Mesenchymal stem cell (in vitro differentiated cells and primary cell): ENCODE data around the gene CBLN2.

Experiments
- DNase-seq: peaks from one replicate; pipeline ENCODE4 v3.0.0-alpha.2; 2013
- H2AFZ ChIP-seq: one replicate; pipeline ENCODE4 v1.6.1; 2013; ENCODE audit warnings: low read depth, mild to moderate bottlenecking, control low read depth, inconsistent platforms, low read length, moderate library complexity
- H2AK5ac ChIP-seq: 2 replicates; pipeline ENCODE4 v1.6.1; 2013; ENCODE audit warnings: low read length, moderate library complexity, mild to moderate bottlenecking, inconsistent platforms; ENCODE audit not compliant: severe bottlenecking
- H2BK120ac ChIP-seq: one replicate; pipeline ENCODE4 v1.6.1; 2013; ENCODE audit warnings: low read depth, mild to moderate bottlenecking, inconsistent platforms, low read length, moderate library complexity
- H2BK12ac ChIP-seq, 2 experiments: one replicate each; pipeline ENCODE4 v1.6.1; 2013; ENCODE audit warnings: inconsistent platforms in 2 of 2, low read length in 2 of 2, mild to moderate bottlenecking in 2 of 2, moderate library complexity in 2 of 2, control low read depth in 1 of 2
- H2BK15ac ChIP-seq: one replicate; pipeline ENCODE4 v1.6.1; 2013; ENCODE audit warnings: mild to moderate bottlenecking, low read depth, inconsistent platforms; ENCODE audit not compliant: poor library complexity, severe bottlenecking
- H2BK5ac ChIP-seq: 2 replicates; pipeline ENCODE4 v1.6.1; 2013; ENCODE audit warnings: low read depth, mild to moderate bottlenecking, low read length, control low read depth, inconsistent platforms; ENCODE audit not compliant: poor library complexity, severe bottlenecking
- H3K14ac ChIP-seq, 2 experiments: one replicate each; pipeline ENCODE4 v1.6.1; 2013; ENCODE audit warnings: inconsistent platforms in 2 of 2, low read length in 2 of 2, control low read depth in 1 of 2, mild to moderate bottlenecking in 1 of 2, moderate library complexity in 1 of 2
- H3K18ac ChIP-seq, 2 experiments: one replicate each; pipeline ENCODE4 v1.6.1; 2013; ENCODE audit warnings: inconsistent platforms in 2 of 2, low read length in 2 of 2, control low read depth in 1 of 2, low read depth in 1 of 2, mild to moderate bottlenecking in 1 of 2
- H3K23ac ChIP-seq, 2 experiments: one replicate each; pipeline ENCODE4 v1.6.1; 2013; ENCODE audit warnings: inconsistent platforms in 2 of 2, low read length in 2 of 2, mild to moderate bottlenecking in 2 of 2, moderate library complexity in 2 of 2, control low read depth in 1 of 2
- H3K27ac ChIP-seq: 2 replicates; pipeline ENCODE4 v1.5.1; 2013; ENCODE audit warnings: mild to moderate bottlenecking, moderate library complexity, low read length, control low read depth, inconsistent platforms; ENCODE audit not compliant: poor library complexity, severe bottlenecking
- H3K27me3 ChIP-seq, 2 experiments: 2 replicates each; pipeline versions ENCODE4 v1.6.1 to v1.7.0; 2013; ENCODE audit warnings: low read length in 2 of 2, mild to moderate bottlenecking in 2 of 2, moderate library complexity in 2 of 2, control low read depth in 1 of 2, inconsistent platforms in 1 of 2; ENCODE audit not compliant: control insufficient read depth in 1 of 2, insufficient read depth in 1 of 2
- H3K36me3 ChIP-seq, 2 experiments: 2 replicates each; pipeline versions ENCODE4 v1.6.1 to v1.7.0; 2013; ENCODE audit warnings: low read length in 2 of 2, control low read depth in 1 of 2, inconsistent platforms in 1 of 2, low read depth in 1 of 2, mild to moderate bottlenecking in 1 of 2; ENCODE audit not compliant: insufficient read depth in 2 of 2, control insufficient read depth in 1 of 2
- H3K4ac ChIP-seq, 2 experiments: one replicate each; pipeline ENCODE4 v1.6.1; 2013; ENCODE audit warnings: inconsistent platforms in 2 of 2, low read length in 2 of 2, mild to moderate bottlenecking in 2 of 2, moderate library complexity in 2 of 2, control low read depth in 1 of 2, low read depth in 1 of 2
- H3K4me1 ChIP-seq: 2 replicates; pipeline ENCODE4 v1.6.1; 2013; ENCODE audit warnings: low read depth, low read length, control low read depth; ENCODE audit not compliant: control insufficient read depth, insufficient read depth
- H3K4me2 ChIP-seq: 2 replicates; pipeline ENCODE4 v1.6.1; 2013; ENCODE audit warnings: low read length, mild to moderate bottlenecking, inconsistent platforms; ENCODE audit not compliant: poor library complexity, severe bottlenecking
- H3K4me3 ChIP-seq, 2 experiments: 2 replicates each; pipeline versions ENCODE4 v1.5.1 to v1.7.0; 2013; ENCODE audit warnings: low read length in 2 of 2, mild to moderate bottlenecking in 2 of 2, control low read depth in 1 of 2, low read depth in 1 of 2; ENCODE audit not compliant: insufficient read depth in 1 of 2
- H3K79me1 ChIP-seq: replicated peaks from 2 replicates; pipeline ENCODE4 v1.6.1; 2013; ENCODE audit warnings: mild to moderate bottlenecking, control low read depth, low read length, inconsistent platforms; ENCODE audit not compliant: poor library complexity, severe bottlenecking
- H3K9ac ChIP-seq: 2 replicates; pipeline ENCODE4 v1.7.0; 2013; ENCODE audit warnings: mild to moderate bottlenecking, low read length, moderate library complexity
- H3K9me3 ChIP-seq: 2 replicates; pipeline ENCODE4 v1.7.0; 2013; ENCODE audit warnings: mild to moderate bottlenecking, low read length; ENCODE audit not compliant: control insufficient read depth
- H4K8ac ChIP-seq: one replicate; pipeline ENCODE4 v1.6.1; 2013; ENCODE audit warnings: inconsistent platforms, mild to moderate bottlenecking, low read length, moderate library complexity
- H4K91ac ChIP-seq: one replicate; pipeline ENCODE4 v1.6.1; 2013; ENCODE audit warnings: mild to moderate bottlenecking, low read length, inconsistent platforms
- WGBS: methylation state at CpG from one replicate; pipeline ENCODE4 v1.1.7; 2013; ENCODE audit warnings: mixed read lengths; 5-methylcytosine and 5-hydroxymethylcytosine counted together

CBLN2 gene

GRCh38 chr18:72543357-72544055 is 636 bp downstream of the CBLN2 start:
- H4K8ac ChIP-seq = no peak overlapping the region
- H3K4me3 ChIP-seq = peak overlapping the region in 1 of 2 experiments; percentile 43
- H2BK5ac ChIP-seq = no peak overlapping the region
- no peak overlapping the region for H2AK5ac ChIP-seq
- no peak overlapping the region for H3K14ac ChIP-seq
- WGBS = 20% methylated on average over 57 of the region's 73 CpGs
- no peak overlapping the region for H2AFZ ChIP-seq
- H3K36me3 ChIP-seq = no peaks in the 10 kb centered on the region
- no peak overlapping the region for H3K18ac ChIP-seq
- no peaks in the 10 kb centered on the region for H3K9me3 ChIP-seq
- peak overlapping the region; percentile 82 for H3K4me2 ChIP-seq
- peaks cover 14% of the 10 kb centered on the region for H3K4me1 ChIP-seq
- H3K4ac ChIP-seq = no peak overlapping the region
- no peak for DNase-seq
- H3K9ac ChIP-seq = no peak overlapping the region
- H3K79me1 ChIP-seq = no peaks in the 10 kb centered on the region
- no peak overlapping the region for H2BK120ac ChIP-seq
- no peak overlapping the region for H3K23ac ChIP-seq
- H4K91ac ChIP-seq = no peak overlapping the region
- H2BK12ac ChIP-seq = no peak overlapping the region
- H3K27ac ChIP-seq = no peak overlapping the region
- peaks cover 32 to 54% of the 10 kb centered on the region in 2 experiments for H3K27me3 ChIP-seq
- H2BK15ac ChIP-seq = no peak overlapping the region

GRCh38 chr18:72542984-72543356 is 1.2 kb downstream of the CBLN2 start:
- H3K4me1 ChIP-seq = peaks cover 14% of the 10 kb centered on the region
- H2BK120ac ChIP-seq = no peak overlapping the region
- H2BK12ac ChIP-seq = no peak overlapping the region
- peaks cover 32 to 59% of the 10 kb centered on the region in 2 experiments for H3K27me3 ChIP-seq
- H3K4me2 ChIP-seq = no peak overlapping the region
- H2AK5ac ChIP-seq = no peak overlapping the region
- no peak overlapping the region for H2BK5ac ChIP-seq
- H3K4me3 ChIP-seq = no peak overlapping the region
- H3K9ac ChIP-seq = no peak overlapping the region
- H2AFZ ChIP-seq = no peak overlapping the region
- no peak overlapping the region for H3K23ac ChIP-seq
- H2BK15ac ChIP-seq = no peak overlapping the region
- DNase-seq = no peak
- no peak overlapping the region for H3K27ac ChIP-seq
- 39% methylated on average over 20 of the region's 20 CpGs for WGBS
- no peak overlapping the region for H4K8ac ChIP-seq
- H4K91ac ChIP-seq = no peak overlapping the region
- H3K79me1 ChIP-seq = no peaks in the 10 kb centered on the region
- H3K9me3 ChIP-seq = no peaks in the 10 kb centered on the region
- H3K14ac ChIP-seq = no peak overlapping the region
- H3K4ac ChIP-seq = no peak overlapping the region
- no peaks in the 10 kb centered on the region for H3K36me3 ChIP-seq
- no peak overlapping the region for H3K18ac ChIP-seq

DNA sequence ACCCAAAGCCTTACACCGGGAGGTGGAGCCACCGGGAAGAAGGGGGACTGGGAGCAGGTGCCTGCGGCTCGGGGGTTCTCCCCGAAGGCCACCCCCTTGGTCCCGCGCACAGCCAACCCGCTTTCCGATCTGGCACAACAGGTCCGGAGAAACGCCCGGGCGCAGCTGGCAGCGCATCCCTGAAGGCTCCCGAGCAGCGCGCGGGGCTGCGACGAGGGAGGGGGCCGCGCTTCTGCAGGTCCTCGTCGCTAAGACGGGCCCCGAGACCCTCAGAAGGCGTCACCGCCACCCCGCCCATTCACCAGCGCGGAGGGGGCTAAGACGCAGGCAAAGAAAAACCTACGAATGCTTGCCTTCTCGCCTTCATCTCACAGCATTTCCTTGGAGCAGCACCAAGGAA is 1.8 kb downstream of the CBLN2 start:
- 44% methylated on average over 33 of the region's 34 CpGs for WGBS

DNA sequence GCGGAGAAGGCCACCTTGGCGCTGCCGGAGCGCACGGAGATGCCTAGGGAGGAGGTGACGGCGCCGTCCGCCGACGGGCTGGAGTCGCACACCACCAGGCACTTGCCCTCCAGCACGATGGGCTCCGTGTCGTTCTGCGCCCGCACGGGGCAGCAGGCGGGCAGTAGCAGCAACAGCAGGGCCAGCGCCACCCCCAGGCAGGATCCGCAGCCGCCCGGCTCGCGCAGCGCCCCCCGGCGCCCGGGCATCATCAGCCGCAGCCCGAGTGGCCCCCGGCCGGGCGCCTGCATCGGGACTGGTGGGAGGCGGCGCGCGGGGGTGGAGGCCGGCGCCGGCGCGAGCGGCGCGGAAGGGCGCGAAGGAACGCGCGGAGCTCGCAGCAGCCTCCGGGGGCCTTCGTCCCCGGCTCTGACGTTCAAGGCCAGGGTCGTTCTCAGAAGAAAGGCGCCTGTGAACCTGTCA is 2.2 kb downstream of the CBLN2 start:
- H2AFZ ChIP-seq = no peak overlapping the region
- no peaks in the 10 kb centered on the region for H3K79me1 ChIP-seq
- no peak overlapping the region for H3K18ac ChIP-seq
- H2AK5ac ChIP-seq = no peak overlapping the region
- no peak overlapping the region for H4K8ac ChIP-seq
- H3K27ac ChIP-seq = no peak overlapping the region
- H3K23ac ChIP-seq = no peak overlapping the region
- no peak overlapping the region for H3K4ac ChIP-seq
- H2BK5ac ChIP-seq = no peak overlapping the region
- H3K4me1 ChIP-seq = peaks cover 14% of the 10 kb centered on the region
- no peak overlapping the region for H3K4me2 ChIP-seq
- no peak overlapping the region for H3K9ac ChIP-seq
- H3K27me3 ChIP-seq = peaks cover 29 to 60% of the 10 kb centered on the region in 2 experiments
- peak overlapping the region in 1 of 2 experiments; percentile 14 for H3K4me3 ChIP-seq
- no peaks in the 10 kb centered on the region for H3K36me3 ChIP-seq
- no peak overlapping the region for H2BK120ac ChIP-seq
- no peak overlapping the region for H2BK12ac ChIP-seq
- H3K14ac ChIP-seq = no peak overlapping the region
- H3K9me3 ChIP-seq = no peaks in the 10 kb centered on the region
- no peak for DNase-seq
- 27% methylated on average over 45 of the region's 59 CpGs for WGBS
- H4K91ac ChIP-seq = no peak overlapping the region
- no peak overlapping the region for H2BK15ac ChIP-seq

More for the DNA sequence above, 1.8 kb downstream of the CBLN2 start:
- no peak for DNase-seq
- no peak overlapping the region for H3K23ac ChIP-seq
- no peak overlapping the region for H3K4me2 ChIP-seq
- no peak overlapping the region for H3K27ac ChIP-seq
- no peak overlapping the region for H2BK15ac ChIP-seq
- no peaks in the 10 kb centered on the region for H3K9me3 ChIP-seq
- no peaks in the 10 kb centered on the region for H3K79me1 ChIP-seq
- no peak overlapping the region for H4K91ac ChIP-seq
- H3K27me3 ChIP-seq = peaks cover 29 to 60% of the 10 kb centered on the region in 2 experiments
- H2AK5ac ChIP-seq = no peak overlapping the region
- no peak overlapping the region for H4K8ac ChIP-seq
- no peak overlapping the region for H2BK12ac ChIP-seq
- no peak overlapping the region for H3K9ac ChIP-seq
- H3K4me3 ChIP-seq = no peak overlapping the region
- H3K18ac ChIP-seq = no peak overlapping the region
- H3K4ac ChIP-seq = no peak overlapping the region
- H3K36me3 ChIP-seq = no peaks in the 10 kb centered on the region
- H2BK5ac ChIP-seq = peak overlapping the region; percentile 51
- H2AFZ ChIP-seq = no peak overlapping the region
- H3K4me1 ChIP-seq = peaks cover 14% of the 10 kb centered on the region
- no peak overlapping the region for H2BK120ac ChIP-seq
- H3K14ac ChIP-seq = no peak overlapping the region
